Glutamatergic neuron (in vitro differentiated cells): Measurements from ENCODE around the gene EDNRB. TPM values are rescaled to one million over a fixed set of nuclear protein-coding genes. Genes with fewer than 3 reads are reported as not detected.

Experiments
- DNase-seq: peaks from one replicate; pipeline ENCODE4 v3.0.0; 2022
- H3K27ac Mint-ChIP-seq: one replicate; pipeline ENCODE4 v1.8.0; 2020; ENCODE audit warnings: mild to moderate bottlenecking, mixed read lengths, inconsistent platforms; ENCODE audit not compliant: unreplicated experiment
- H3K27me3 Mint-ChIP-seq: one replicate; pipeline ENCODE4 v1.8.0; 2020; ENCODE audit warnings: mild to moderate bottlenecking, moderate library complexity, mixed read lengths, inconsistent platforms; ENCODE audit not compliant: unreplicated experiment
- H3K36me3 Mint-ChIP-seq: one replicate; pipeline ENCODE4 v1.8.0; 2020; ENCODE audit warnings: mild to moderate bottlenecking, mixed read lengths, inconsistent platforms; ENCODE audit not compliant: unreplicated experiment
- H3K4me1 Mint-ChIP-seq: one replicate; pipeline ENCODE4 v1.8.0; 2020; ENCODE audit warnings: mild to moderate bottlenecking, low read depth, mixed read lengths, inconsistent platforms; ENCODE audit not compliant: unreplicated experiment
- H3K4me3 Mint-ChIP-seq: one replicate; pipeline ENCODE4 v1.8.0; 2020; ENCODE audit warnings: mild to moderate bottlenecking, mixed read lengths, inconsistent platforms; ENCODE audit not compliant: unreplicated experiment
- H3K9me3 Mint-ChIP-seq: one replicate; pipeline ENCODE4 v1.8.0; 2020; ENCODE audit warnings: mild to moderate bottlenecking, moderate library complexity, mixed read lengths, inconsistent platforms; ENCODE audit not compliant: unreplicated experiment
- CTCF ChIP-seq: fragments of 200-600 bp; sonication (generic); IDR thresholded peaks from one replicate; pipeline ENCODE4 v1.5.0; 2021; ENCODE audit not compliant: partially characterized antibody, unreplicated experiment
- total RNA-seq: library from RNA; stranded (reverse); fragmentation: NEBNext Ultra II Directional; extraction: Animal tissue kit (Norgen Biotek cat#: 25700); gene quantifications from one replicate; pipeline ENCODE4 v1.2.1, GENCODE V29; 2021; ENCODE audit not compliant: unreplicated experiment

The EDNRB gene
- total RNA-seq, 1 donor from 2014 or later = 0.10 TPM

DNA sequence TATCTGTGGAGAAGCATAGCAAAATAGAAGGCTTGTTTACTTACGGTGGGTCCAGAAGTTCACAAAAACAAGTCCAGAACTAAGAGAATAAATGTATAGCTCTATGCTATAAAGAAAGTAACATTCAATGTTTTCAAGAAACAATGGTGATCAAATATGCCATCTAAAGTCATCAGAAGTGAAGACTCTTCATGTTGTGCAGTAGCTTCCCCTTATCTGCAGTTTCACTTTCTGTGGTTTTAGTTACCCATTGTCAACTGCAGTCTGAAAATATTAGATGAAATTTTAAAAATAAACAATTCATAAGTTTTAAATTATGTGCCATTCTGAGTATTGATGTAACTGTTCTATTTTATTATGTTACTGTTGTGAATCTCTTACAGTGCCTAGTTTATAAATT, 72.5 kb downstream of the EDNRB start:
- Mint-ChIP-seq H3K9me3 (peaks cover 4% of the 10 kb centered on the region), H3K4me1 (no peaks in the 10 kb centered on the region), H3K4me3 (no peak overlapping the region), H3K27ac (no peak overlapping the region), H3K27me3 (no peaks in the 10 kb centered on the region), H3K36me3 (no peaks in the 10 kb centered on the region)
- no peak for TF ChIP-seq CTCF
- DNase-seq = no peak

Other genes starting within 250 kb of the EDNRB start
- gene SLAIN1, start 221.1 kb downstream of the EDNRB start, total RNA-seq = 120 TPM